ENCODE results near the gene ZCCHC9. TPM values are rescaled to one million over a fixed set of nuclear protein-coding genes. Genes with fewer than 3 reads are reported as not detected.
"Not testable (repeated sequence)": the region's sequence is repeated elsewhere in the genome, so short reads cannot be mapped to it uniquely, and the experiment has no call there.

The ZCCHC9 gene
- total RNA-seq, 1 donor from 2014 or later = 17.5 TPM

GRCh38 chr5:81256766-81257165, 44.6 kb upstream of the ZCCHC9 start:
- Mint-ChIP-seq H3K27me3 (ENCODE audit: low read depth) (no peaks in the 10 kb centered on the region), H3K4me3 (ENCODE audit: unreplicated experiment) (no peak overlapping the region), H3K36me3 (ENCODE audit: low read depth) (peaks cover 15% of the 10 kb centered on the region), H3K4me1 (ENCODE audit: low read depth) (peaks cover 7% of the 10 kb centered on the region), H3K9me3 (ENCODE audit: low read depth) (peaks cover 21% of the 10 kb centered on the region), H3K27ac (ENCODE audit: unreplicated experiment) (no peak overlapping the region)
- DNase-seq (ENCODE audit: low spot score) = no peak
- no peak for TF ChIP-seq CTCF (IDR thresholded peaks at IDR 0.05)

- Mint-ChIP-seq H3K36me3 (ENCODE audit: low read depth) (peaks cover 15% of the 10 kb centered on the region), H3K9me3 (ENCODE audit: low read depth) (peaks cover 30% of the 10 kb centered on the region)
- H3K27ac Mint-ChIP-seq (ENCODE audit: unreplicated experiment); H3K4me3 Mint-ChIP-seq (ENCODE audit: unreplicated experiment); H3K4me1 Mint-ChIP-seq (ENCODE audit: low read depth); DNase-seq (ENCODE audit: low spot score); H3K27me3 Mint-ChIP-seq (ENCODE audit: low read depth): not testable (repeated sequence)
Observed at GRCh38 chr5:81262796-81263195, 38.6 kb upstream of the ZCCHC9 start.

- Mint-ChIP-seq H3K27me3 (ENCODE audit: low read depth) (no peaks in the 10 kb centered on the region), H3K27ac (ENCODE audit: unreplicated experiment) (no peak overlapping the region), H3K36me3 (ENCODE audit: low read depth) (peaks cover 10% of the 10 kb centered on the region), H3K4me1 (ENCODE audit: low read depth) (peaks cover 22% of the 10 kb centered on the region), H3K9me3 (ENCODE audit: low read depth) (peaks cover 24% of the 10 kb centered on the region), H3K4me3 (ENCODE audit: unreplicated experiment) (no peak overlapping the region)
- DNase-seq (ENCODE audit: low spot score) = no peak
- no peak for TF ChIP-seq CTCF (IDR thresholded peaks at IDR 0.05)
Observed at GRCh38 chr5:81265101-81265500, 36.3 kb upstream of the ZCCHC9 start.

GRCh38 chr5:81268521-81269196, 32.7 kb upstream of the ZCCHC9 start:
- H3K36me3 Mint-ChIP-seq (ENCODE audit: low read depth) = peaks cover 2% of the 10 kb centered on the region
- H3K27me3 Mint-ChIP-seq (ENCODE audit: low read depth) = no peaks in the 10 kb centered on the region
- peaks cover 29% of the 10 kb centered on the region for H3K4me1 Mint-ChIP-seq (ENCODE audit: low read depth)
- TF ChIP-seq CTCF (IDR thresholded peaks at IDR 0.05) = no peak
- peak overlapping the region; percentile 79 for H3K27ac Mint-ChIP-seq (ENCODE audit: unreplicated experiment)
- H3K9me3 Mint-ChIP-seq (ENCODE audit: low read depth) = peaks cover 23% of the 10 kb centered on the region
- no peak for DNase-seq (ENCODE audit: low spot score)
- H3K4me3 Mint-ChIP-seq (ENCODE audit: unreplicated experiment) = no peak overlapping the region

GRCh38 chr5:81269751-81270393, 31.5 kb upstream of the ZCCHC9 start:
- Mint-ChIP-seq H3K4me3 (ENCODE audit: unreplicated experiment) (no peak overlapping the region), H3K36me3 (ENCODE audit: low read depth) (peaks cover 2% of the 10 kb centered on the region), H3K9me3 (ENCODE audit: low read depth) (peaks cover 32% of the 10 kb centered on the region), H3K4me1 (ENCODE audit: low read depth) (peaks cover 29% of the 10 kb centered on the region), H3K27me3 (ENCODE audit: low read depth) (no peaks in the 10 kb centered on the region), H3K27ac (ENCODE audit: unreplicated experiment) (peak overlapping the region; percentile 47)
- no peak for DNase-seq (ENCODE audit: low spot score)
- no peak for TF ChIP-seq CTCF (IDR thresholded peaks at IDR 0.05)

- not testable (repeated sequence) for H3K27me3 Mint-ChIP-seq (ENCODE audit: low read depth); H3K4me3 Mint-ChIP-seq (ENCODE audit: unreplicated experiment); DNase-seq (ENCODE audit: low spot score); H3K27ac Mint-ChIP-seq (ENCODE audit: unreplicated experiment); H3K36me3 Mint-ChIP-seq (ENCODE audit: low read depth)
- Mint-ChIP-seq H3K9me3 (ENCODE audit: low read depth) (peaks cover 39% of the 10 kb centered on the region), H3K4me1 (ENCODE audit: low read depth) (peaks cover 29% of the 10 kb centered on the region)
Observed at GRCh38 chr5:81270394-81271027, 30.9 kb upstream of the ZCCHC9 start.
